A549 (cell line): ENCODE measurements around the gene EYA3.

Experiments used
- EP300 ChIP-seq, 2 experiments: fragments of >200 bp; sonication (Bioruptor Twin); formaldehyde crosslinking; IDR thresholded peaks; 2 replicates in 1 of 2; 3 replicates in 1 of 2; pipeline ENCODE4 v1.6.1; 2016 to 2017
- JUNB ChIP-seq: fragments of >200 bp; sonication (Bioruptor Twin); formaldehyde crosslinking; IDR thresholded peaks from 2 replicates; pipeline ENCODE4 v1.6.1; 2016
- MAFK ChIP-seq: fragments of 450-650 bp; IDR thresholded peaks from 2 replicates; pipeline ENCODE4 v1.6.1; 2014; ENCODE audit not compliant: partially characterized antibody
- POLR2A ChIP-seq: IDR thresholded peaks from 2 replicates; pipeline ENCODE4 v1.6.1; 2012; ENCODE audit warnings: mild to moderate bottlenecking, low read length
- SMC3 ChIP-seq: fragments of >200 bp; sonication (Bioruptor Twin); formaldehyde crosslinking; IDR thresholded peaks from 3 replicates; pipeline ENCODE4 v1.6.1; 2018; ENCODE audit warnings: inconsistent platforms
- ZFP36 ChIP-seq: fragments of 450-650 bp; IDR thresholded peaks from 2 replicates; pipeline ENCODE4 v1.6.1; 2014; ENCODE audit warnings: borderline replicate concordance; ENCODE audit not compliant: partially characterized antibody
- TF ChIP-seq, protein P1 (sequence below): fragments of >200 bp; sonication (Bioruptor Twin); formaldehyde crosslinking; IDR thresholded peaks from 3 replicates; pipeline ENCODE4 v1.5.1; 2016
- TF ChIP-seq, protein P2 (sequence below): fragments of 150-350 bp; IDR thresholded peaks from 2 replicates; pipeline ENCODE4 v1.6.1; 2014; ENCODE audit warnings: low read depth, mild to moderate bottlenecking, low read length
- TF ChIP-seq, protein P3 (sequence below): fragments of 450-650 bp; IDR thresholded peaks from 2 replicates; pipeline ENCODE4 v1.6.1; 2014; ENCODE audit warnings: antibody characterized with exemption

DNA sequence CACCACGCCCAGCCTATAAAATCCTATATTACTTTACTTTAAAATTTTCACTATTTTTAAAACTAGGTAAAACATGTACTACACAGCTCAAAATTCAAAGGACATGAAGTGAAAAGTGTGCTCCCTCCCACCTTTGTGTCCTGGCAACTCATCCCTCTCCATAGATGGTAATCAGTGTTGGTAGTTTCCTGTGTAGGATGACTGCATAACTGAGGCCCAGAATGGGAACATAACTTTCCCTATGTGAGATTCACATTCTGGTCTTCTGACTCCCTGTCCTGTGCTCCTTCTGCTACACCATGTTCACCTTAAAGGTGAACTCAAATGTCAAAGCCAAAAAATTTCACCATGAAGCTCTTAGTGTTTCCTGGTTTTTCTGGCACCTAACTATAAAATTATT lies 89.4 kb downstream of the EYA3 start:
- TF ChIP-seq, protein P1, sequence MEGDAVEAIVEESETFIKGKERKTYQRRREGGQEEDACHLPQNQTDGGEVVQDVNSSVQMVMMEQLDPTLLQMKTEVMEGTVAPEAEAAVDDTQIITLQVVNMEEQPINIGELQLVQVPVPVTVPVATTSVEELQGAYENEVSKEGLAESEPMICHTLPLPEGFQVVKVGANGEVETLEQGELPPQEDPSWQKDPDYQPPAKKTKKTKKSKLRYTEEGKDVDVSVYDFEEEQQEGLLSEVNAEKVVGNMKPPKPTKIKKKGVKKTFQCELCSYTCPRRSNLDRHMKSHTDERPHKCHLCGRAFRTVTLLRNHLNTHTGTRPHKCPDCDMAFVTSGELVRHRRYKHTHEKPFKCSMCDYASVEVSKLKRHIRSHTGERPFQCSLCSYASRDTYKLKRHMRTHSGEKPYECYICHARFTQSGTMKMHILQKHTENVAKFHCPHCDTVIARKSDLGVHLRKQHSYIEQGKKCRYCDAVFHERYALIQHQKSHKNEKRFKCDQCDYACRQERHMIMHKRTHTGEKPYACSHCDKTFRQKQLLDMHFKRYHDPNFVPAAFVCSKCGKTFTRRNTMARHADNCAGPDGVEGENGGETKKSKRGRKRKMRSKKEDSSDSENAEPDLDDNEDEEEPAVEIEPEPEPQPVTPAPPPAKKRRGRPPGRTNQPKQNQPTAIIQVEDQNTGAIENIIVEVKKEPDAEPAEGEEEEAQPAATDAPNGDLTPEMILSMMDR: no peak
- no peak for TF ChIP-seq EP300 (IDR thresholded peaks at IDR 0.05)
- no peak for TF ChIP-seq POLR2A
- no peak for TF ChIP-seq MAFK
- TF ChIP-seq SMC3: no peak
- TF ChIP-seq, protein P2, sequence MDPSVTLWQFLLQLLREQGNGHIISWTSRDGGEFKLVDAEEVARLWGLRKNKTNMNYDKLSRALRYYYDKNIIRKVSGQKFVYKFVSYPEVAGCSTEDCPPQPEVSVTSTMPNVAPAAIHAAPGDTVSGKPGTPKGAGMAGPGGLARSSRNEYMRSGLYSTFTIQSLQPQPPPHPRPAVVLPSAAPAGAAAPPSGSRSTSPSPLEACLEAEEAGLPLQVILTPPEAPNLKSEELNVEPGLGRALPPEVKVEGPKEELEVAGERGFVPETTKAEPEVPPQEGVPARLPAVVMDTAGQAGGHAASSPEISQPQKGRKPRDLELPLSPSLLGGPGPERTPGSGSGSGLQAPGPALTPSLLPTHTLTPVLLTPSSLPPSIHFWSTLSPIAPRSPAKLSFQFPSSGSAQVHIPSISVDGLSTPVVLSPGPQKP: no peak
- no peak for TF ChIP-seq JUNB
- TF ChIP-seq, protein P3, sequence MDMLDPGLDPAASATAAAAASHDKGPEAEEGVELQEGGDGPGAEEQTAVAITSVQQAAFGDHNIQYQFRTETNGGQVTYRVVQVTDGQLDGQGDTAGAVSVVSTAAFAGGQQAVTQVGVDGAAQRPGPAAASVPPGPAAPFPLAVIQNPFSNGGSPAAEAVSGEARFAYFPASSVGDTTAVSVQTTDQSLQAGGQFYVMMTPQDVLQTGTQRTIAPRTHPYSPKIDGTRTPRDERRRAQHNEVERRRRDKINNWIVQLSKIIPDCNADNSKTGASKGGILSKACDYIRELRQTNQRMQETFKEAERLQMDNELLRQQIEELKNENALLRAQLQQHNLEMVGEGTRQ: no peak
- no peak for TF ChIP-seq ZFP36
